Adrenal gland (tissue), 5 donors: ENCODE measurements around the gene UBE4B.

Experiments used
- POLR2A ChIP-seq, 2 donors: fragments of 450-650 bp; IDR thresholded peaks; one replicate each; pipeline ENCODE4 v1.6.1; 2017; ENCODE audit warnings: antibody characterized with exemption in 2 of 2, mild to moderate bottlenecking in 2 of 2, moderate library complexity in 1 of 2
- TF ChIP-seq, protein P1 (sequence below), 6 experiments: fragments of 450-650 bp in 4 of 6; fragments of 200-600 bp in 2 of 6; sonication (generic) in 1 of 6; IDR thresholded peaks; 1 replicate in 5 of 6; 2 replicates in 1 of 6; pipeline versions ENCODE4 v1.5.1 to v1.8.0; 2016 to 2021; ENCODE audit warnings: antibody characterized with exemption in 6 of 6, mild to moderate bottlenecking in 2 of 6, moderate library complexity in 1 of 6
- donor health status: DM: no; HTN: no; CAD: no.

DNA sequence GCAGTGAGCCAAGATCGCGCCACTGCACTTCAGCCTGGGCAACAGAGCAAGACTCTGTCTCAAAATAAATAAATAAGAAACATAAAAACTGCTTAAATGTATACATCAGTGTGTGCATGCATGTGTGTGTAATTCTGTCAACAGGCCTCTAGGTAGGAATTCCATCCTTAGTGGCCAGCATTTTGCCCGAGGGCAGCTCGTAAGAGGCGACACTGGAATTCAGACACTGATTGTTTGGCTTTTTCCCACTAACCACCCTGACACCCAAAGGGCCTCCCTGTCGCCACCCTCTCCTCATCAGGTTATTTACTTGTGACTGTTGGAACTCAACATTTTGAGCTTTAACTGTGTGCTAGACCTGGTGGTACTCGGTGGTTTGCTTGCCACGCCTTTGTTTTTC is 113.6 kb downstream of the UBE4B start:
- TF ChIP-seq, protein P1, sequence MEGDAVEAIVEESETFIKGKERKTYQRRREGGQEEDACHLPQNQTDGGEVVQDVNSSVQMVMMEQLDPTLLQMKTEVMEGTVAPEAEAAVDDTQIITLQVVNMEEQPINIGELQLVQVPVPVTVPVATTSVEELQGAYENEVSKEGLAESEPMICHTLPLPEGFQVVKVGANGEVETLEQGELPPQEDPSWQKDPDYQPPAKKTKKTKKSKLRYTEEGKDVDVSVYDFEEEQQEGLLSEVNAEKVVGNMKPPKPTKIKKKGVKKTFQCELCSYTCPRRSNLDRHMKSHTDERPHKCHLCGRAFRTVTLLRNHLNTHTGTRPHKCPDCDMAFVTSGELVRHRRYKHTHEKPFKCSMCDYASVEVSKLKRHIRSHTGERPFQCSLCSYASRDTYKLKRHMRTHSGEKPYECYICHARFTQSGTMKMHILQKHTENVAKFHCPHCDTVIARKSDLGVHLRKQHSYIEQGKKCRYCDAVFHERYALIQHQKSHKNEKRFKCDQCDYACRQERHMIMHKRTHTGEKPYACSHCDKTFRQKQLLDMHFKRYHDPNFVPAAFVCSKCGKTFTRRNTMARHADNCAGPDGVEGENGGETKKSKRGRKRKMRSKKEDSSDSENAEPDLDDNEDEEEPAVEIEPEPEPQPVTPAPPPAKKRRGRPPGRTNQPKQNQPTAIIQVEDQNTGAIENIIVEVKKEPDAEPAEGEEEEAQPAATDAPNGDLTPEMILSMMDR (IDR thresholded peaks at IDR 0.05), result no peak
- TF ChIP-seq POLR2A (IDR thresholded peaks at IDR 0.05), result no peak
